DOHH2 (cell line): ENCODE measurements around the gene FZR1.

Experiments used
- H3F3A ChIP-seq: fragments of 200-600 bp; sonication (generic), shearing (Covaris generic); 2 replicates; pipeline ENCODE4 v1.6.0; 2016; ENCODE audit warnings: antibody characterized with exemption, mild to moderate bottlenecking; ENCODE audit not compliant: control insufficient read depth, insufficient read depth
- H3K27ac ChIP-seq: fragments of 200-600 bp; sonication (generic); 2 replicates; pipeline ENCODE4 v1.5.1; 2014; ENCODE audit warnings: low read depth, mild to moderate bottlenecking, low read length, moderate library complexity
- H3K27me3 ChIP-seq: fragments of 200-600 bp; sonication (generic); 2 replicates; pipeline ENCODE4 v1.6.1; 2014; ENCODE audit warnings: mild to moderate bottlenecking, low read length, mixed read lengths; ENCODE audit not compliant: control insufficient read depth
- H3K36me3 ChIP-seq: fragments of 200-600 bp; sonication (generic); 2 replicates; pipeline ENCODE4 v1.6.1; 2014; ENCODE audit warnings: mild to moderate bottlenecking, low read length, moderate library complexity, mixed read lengths; ENCODE audit not compliant: control insufficient read depth
- H3K4me1 ChIP-seq: fragments of 200-600 bp; sonication (generic); 2 replicates; pipeline ENCODE4 v1.6.1; 2014; ENCODE audit warnings: mild to moderate bottlenecking, low read length, mixed read lengths; ENCODE audit not compliant: control insufficient read depth
- H3K4me2 ChIP-seq: fragments of 200-600 bp; sonication (generic); 2 replicates; pipeline ENCODE4 v1.6.0; 2014; ENCODE audit warnings: mild to moderate bottlenecking, low read length, moderate library complexity
- H3K4me3 ChIP-seq: fragments of 200-600 bp; sonication (generic); 2 replicates; pipeline ENCODE4 v1.5.1; 2014; ENCODE audit warnings: mild to moderate bottlenecking, low read length, mixed read lengths
- H3K79me2 ChIP-seq: fragments of 200-600 bp; sonication (generic); 2 replicates; pipeline ENCODE4 v1.6.1; 2014; ENCODE audit warnings: mild to moderate bottlenecking, low read length, mixed read lengths; ENCODE audit not compliant: control insufficient read depth
- H3K9me2 ChIP-seq: fragments of 200-600 bp; sonication (generic); replicated peaks from 2 replicates; pipeline ENCODE4 v1.6.1; 2014; ENCODE audit warnings: mild to moderate bottlenecking, low read length, mixed read lengths; ENCODE audit not compliant: control insufficient read depth
- H3K9me3 ChIP-seq: fragments of 200-600 bp; sonication (generic); 2 replicates; pipeline ENCODE4 v1.6.1; 2014; ENCODE audit warnings: antibody characterized with exemption, low read length, mixed read lengths; ENCODE audit not compliant: control insufficient read depth, insufficient read depth
- H4K20me1 ChIP-seq: fragments of 200-600 bp; sonication (generic); 2 replicates; pipeline ENCODE4 v1.6.0; 2014; ENCODE audit warnings: low read depth, mild to moderate bottlenecking, antibody characterized with exemption, low read length, moderate library complexity; ENCODE audit not compliant: control insufficient read depth, insufficient read depth
- EZH2phosphoT487 ChIP-seq: fragments of 200-600 bp; sonication (generic); IDR thresholded peaks from 2 replicates; pipeline ENCODE4 v1.6.1; 2017; ENCODE audit warnings: borderline replicate concordance, mild to moderate bottlenecking, antibody characterized with exemption, low read length, moderate library complexity, mixed read lengths
- TF ChIP-seq, protein P1 (sequence below): fragments of 200-600 bp; sonication (generic); IDR thresholded peaks from one replicate; pipeline ENCODE4 v1.5.1; 2014; ENCODE audit warnings: antibody characterized with exemption, mild to moderate bottlenecking, low read depth, low read length; ENCODE audit not compliant: poor library complexity, severe bottlenecking

Gene FZR1

DNA sequence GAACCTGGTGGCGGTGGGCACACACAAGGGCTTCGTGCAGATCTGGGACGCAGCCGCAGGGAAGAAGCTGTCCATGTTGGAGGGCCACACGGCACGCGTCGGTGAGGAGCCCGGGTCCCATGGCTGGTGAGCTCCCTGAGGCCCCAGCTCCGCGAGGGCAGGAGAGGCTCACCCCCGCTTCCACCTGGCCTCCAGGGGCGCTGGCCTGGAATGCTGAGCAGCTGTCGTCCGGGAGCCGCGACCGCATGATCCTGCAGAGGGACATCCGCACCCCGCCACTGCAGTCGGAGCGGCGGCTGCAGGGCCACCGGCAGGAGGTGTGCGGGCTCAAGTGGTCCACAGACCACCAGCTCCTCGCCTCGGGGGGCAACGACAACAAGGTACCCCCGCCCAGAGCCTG is 25.6 kb downstream of the FZR1 start:
- H3K4me2 ChIP-seq, result no peak overlapping the region
- H3K9me2 ChIP-seq, result no peaks in the 10 kb centered on the region
- no peaks in the 10 kb centered on the region for H3K4me1 ChIP-seq
- no peaks in the 10 kb centered on the region for H3F3A ChIP-seq
- peaks cover 52% of the 10 kb centered on the region for H3K36me3 ChIP-seq
- H3K27ac ChIP-seq, result no peak overlapping the region
- H3K4me3 ChIP-seq, result no peak overlapping the region
- H3K9me3 ChIP-seq, result no peaks in the 10 kb centered on the region
- no peaks in the 10 kb centered on the region for H3K27me3 ChIP-seq
- H3K79me2 ChIP-seq, result no peaks in the 10 kb centered on the region
- TF ChIP-seq EZH2phosphoT487, result no peak
- TF ChIP-seq, protein P1, sequence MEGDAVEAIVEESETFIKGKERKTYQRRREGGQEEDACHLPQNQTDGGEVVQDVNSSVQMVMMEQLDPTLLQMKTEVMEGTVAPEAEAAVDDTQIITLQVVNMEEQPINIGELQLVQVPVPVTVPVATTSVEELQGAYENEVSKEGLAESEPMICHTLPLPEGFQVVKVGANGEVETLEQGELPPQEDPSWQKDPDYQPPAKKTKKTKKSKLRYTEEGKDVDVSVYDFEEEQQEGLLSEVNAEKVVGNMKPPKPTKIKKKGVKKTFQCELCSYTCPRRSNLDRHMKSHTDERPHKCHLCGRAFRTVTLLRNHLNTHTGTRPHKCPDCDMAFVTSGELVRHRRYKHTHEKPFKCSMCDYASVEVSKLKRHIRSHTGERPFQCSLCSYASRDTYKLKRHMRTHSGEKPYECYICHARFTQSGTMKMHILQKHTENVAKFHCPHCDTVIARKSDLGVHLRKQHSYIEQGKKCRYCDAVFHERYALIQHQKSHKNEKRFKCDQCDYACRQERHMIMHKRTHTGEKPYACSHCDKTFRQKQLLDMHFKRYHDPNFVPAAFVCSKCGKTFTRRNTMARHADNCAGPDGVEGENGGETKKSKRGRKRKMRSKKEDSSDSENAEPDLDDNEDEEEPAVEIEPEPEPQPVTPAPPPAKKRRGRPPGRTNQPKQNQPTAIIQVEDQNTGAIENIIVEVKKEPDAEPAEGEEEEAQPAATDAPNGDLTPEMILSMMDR, result no peak
- no peaks in the 10 kb centered on the region for H4K20me1 ChIP-seq

DNA sequence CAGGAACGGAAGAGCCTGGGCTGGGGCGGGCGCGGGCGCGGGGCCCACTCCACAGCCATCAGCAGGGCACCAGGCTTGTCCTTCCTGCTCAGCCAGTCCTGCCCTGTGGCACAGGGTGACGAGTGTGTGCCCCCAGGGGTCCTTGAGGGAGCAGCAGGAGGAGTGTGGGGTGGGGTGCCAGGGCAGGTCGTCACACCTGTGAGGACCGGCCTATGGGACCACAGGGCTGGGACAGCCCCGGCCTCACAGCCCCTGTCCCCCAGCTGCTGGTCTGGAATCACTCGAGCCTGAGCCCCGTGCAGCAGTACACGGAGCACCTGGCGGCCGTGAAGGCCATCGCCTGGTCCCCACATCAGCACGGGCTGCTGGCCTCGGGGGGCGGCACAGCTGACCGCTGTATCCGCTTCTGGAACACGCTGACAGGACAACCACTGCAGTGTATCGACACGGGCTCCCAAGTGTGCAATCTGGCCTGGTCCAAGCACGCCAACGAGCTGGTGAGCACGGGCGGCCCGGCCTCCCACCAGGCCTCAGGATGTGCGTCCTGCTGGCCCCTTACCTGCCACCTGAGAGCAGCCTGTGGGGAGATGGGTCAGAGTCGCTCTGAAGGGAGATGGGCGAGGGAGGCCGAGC is 26.2 kb downstream of the FZR1 start:
- no peaks in the 10 kb centered on the region for H3K4me1 ChIP-seq
- H3K36me3 ChIP-seq, result peaks cover 47% of the 10 kb centered on the region
- no peaks in the 10 kb centered on the region for H3F3A ChIP-seq
- no peak overlapping the region for H3K4me3 ChIP-seq
- H3K27me3 ChIP-seq, result no peaks in the 10 kb centered on the region
- no peaks in the 10 kb centered on the region for H3K9me2 ChIP-seq
- no peak overlapping the region for H3K27ac ChIP-seq
- no peaks in the 10 kb centered on the region for H4K20me1 ChIP-seq
- H3K4me2 ChIP-seq, result no peak overlapping the region
- no peaks in the 10 kb centered on the region for H3K79me2 ChIP-seq
- no peak for TF ChIP-seq EZH2phosphoT487
- TF ChIP-seq, protein P1, result no peak
- H3K9me3 ChIP-seq, result no peaks in the 10 kb centered on the region

DNA sequence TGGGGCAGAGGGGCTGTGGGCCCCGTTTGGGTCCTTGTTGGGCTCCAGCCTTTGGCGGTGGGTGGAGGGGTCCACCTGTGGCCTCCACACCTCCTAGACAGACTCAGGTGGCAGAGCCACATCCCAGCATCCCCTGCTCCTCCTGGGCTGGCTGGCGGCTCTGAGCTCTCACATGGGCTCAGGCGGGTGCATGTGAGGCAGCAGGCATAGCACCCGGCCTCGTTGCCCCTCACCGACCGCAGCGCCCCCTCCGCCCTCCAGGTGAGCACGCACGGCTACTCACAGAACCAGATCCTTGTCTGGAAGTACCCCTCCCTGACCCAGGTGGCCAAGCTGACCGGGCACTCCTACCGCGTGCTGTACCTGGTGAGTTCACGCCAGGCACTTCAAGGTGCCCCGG is 26.9 kb downstream of the FZR1 start:
- no peaks in the 10 kb centered on the region for H3K9me3 ChIP-seq
- H3K79me2 ChIP-seq, result no peaks in the 10 kb centered on the region
- H3K4me1 ChIP-seq, result no peaks in the 10 kb centered on the region
- H3K4me3 ChIP-seq, result no peak overlapping the region
- H3K27me3 ChIP-seq, result no peaks in the 10 kb centered on the region
- no peak overlapping the region for H3K27ac ChIP-seq
- TF ChIP-seq, protein P1, result no peak
- no peak for TF ChIP-seq EZH2phosphoT487
- H3K9me2 ChIP-seq, result no peaks in the 10 kb centered on the region
- peaks cover 44% of the 10 kb centered on the region for H3K36me3 ChIP-seq
- H3F3A ChIP-seq, result no peaks in the 10 kb centered on the region
- H4K20me1 ChIP-seq, result no peaks in the 10 kb centered on the region
- no peak overlapping the region for H3K4me2 ChIP-seq
